HepG2 (cell line): ENCODE results near the gene CTU1. TPM values are rescaled to one million over a fixed set of nuclear protein-coding genes. Genes with fewer than 3 reads are reported as not detected.

ENCODE experiments used
- ATAC-seq: fragments of 200-7000 bp; cut with Tn5 transposase; 3 replicates; pipeline ENCODE4 v1.9.1; 2020; ENCODE audit warnings: mild to moderate bottlenecking, moderate library complexity
- BruUV-seq: library from RNA; stranded (reverse); fragments of 400-500 nt; replicated peaks from 2 replicates; lab custom pipeline; 2021; lab: Mats Ljungman, UMichigan
- CTCF ChIA-PET: fragments of 300-600 bp; formaldehyde crosslinking; extraction: SDS; loops from one replicate; lab custom pipeline; 2021; ENCODE audit warnings: low total read pairs, inconsistent platforms, low intra/inter-chr PET ratio; lab: Yijun Ruan, JAX
- POLR2A ChIA-PET: fragments of 350-600 bp; sonication (Branson Sonifier 250); formaldehyde crosslinking; loops from one replicate; lab custom pipeline; 2020; ENCODE audit warnings: antibody characterized with exemption, inconsistent platforms; lab: Yijun Ruan, JAX
- DNase-seq: peaks from one replicate; pipeline ENCODE4 v3.0.0-alpha.2; 2015; ENCODE audit warnings: low spot score
- FAIRE-seq: peaks from 3 replicates; lab custom pipeline; 2011; peaks lifted over from hg19 to GRCh38; lab: Jason Lieb, UNC
- H2AFZ ChIP-seq: one replicate; pipeline ENCODE4 v1.6.1; 2011; ENCODE audit warnings: low read length, inconsistent platforms
- H3K27ac ChIP-seq: fragments of 300-600 bp; 3 replicates; pipeline ENCODE4 v1.8.0; 2011; ENCODE audit warnings: mixed run types, mild to moderate bottlenecking, mixed read lengths, low read length, inconsistent platforms; ENCODE audit not compliant: insufficient read depth; ENCODE audit errors: extremely low read length
- H3K27me3 ChIP-seq, 2 experiments: fragments of 200-600 bp in 1 of 2; 2 replicates in 1 of 2; 3 replicates in 1 of 2; pipeline versions ENCODE4 v1.6.0 to v1.8.0; 2011; ENCODE audit warnings: low read length in 2 of 2, mild to moderate bottlenecking in 2 of 2, moderate library complexity in 2 of 2, inconsistent platforms in 1 of 2; ENCODE audit not compliant: insufficient read depth in 2 of 2, control insufficient read depth in 1 of 2
- H3K36me3 ChIP-seq, 2 experiments: fragments of 200-600 bp in 1 of 2; replicated peaks in 1 of 2; 2 replicates in 1 of 2; 3 replicates in 1 of 2; pipeline versions ENCODE4 v1.5.1 to v1.8.0; 2011; ENCODE audit warnings: low read length in 2 of 2, inconsistent platforms in 1 of 2; ENCODE audit not compliant: insufficient read depth in 2 of 2, control insufficient read depth in 1 of 2
- H3K4me1 ChIP-seq: 2 replicates; pipeline ENCODE4 v1.5.1; 2012; ENCODE audit warnings: low read length, inconsistent platforms; ENCODE audit not compliant: insufficient read depth
- H3K4me2 ChIP-seq: 2 replicates; pipeline ENCODE4 v1.6.0; 2011; ENCODE audit warnings: low read depth, low read length, inconsistent platforms
- H3K4me3 ChIP-seq, 3 experiments: fragments of 200-600 bp in 1 of 3; sonication (generic), shearing (Covaris generic) in 1 of 3; replicated peaks in 1 of 3; 2 replicates each; pipeline ENCODE4 v1.5.1; 2011 to 2016; ENCODE audit warnings: low read length in 3 of 3, inconsistent platforms in 2 of 3, low read depth in 2 of 3, mild to moderate bottlenecking in 2 of 3, control low read depth in 1 of 3, mixed read lengths in 1 of 3; ENCODE audit not compliant: insufficient read depth in 1 of 3
- H3K79me2 ChIP-seq: one replicate; pipeline ENCODE4 v1.6.1; 2011; ENCODE audit warnings: low read length, inconsistent platforms; ENCODE audit not compliant: insufficient read depth
- H3K9ac ChIP-seq: 2 replicates; pipeline ENCODE4 v1.6.0; 2011; ENCODE audit warnings: mild to moderate bottlenecking, low read depth, low read length, inconsistent platforms; ENCODE audit not compliant: insufficient read depth
- H3K9me3 ChIP-seq: 2 replicates; pipeline ENCODE4 v1.5.1; 2012; ENCODE audit warnings: mild to moderate bottlenecking, low read length
- H4K20me1 ChIP-seq: 2 replicates; pipeline ENCODE4 v1.6.0; 2011; ENCODE audit warnings: inconsistent platforms, mild to moderate bottlenecking, low read length, moderate library complexity; ENCODE audit not compliant: insufficient read depth
- ETV5 ChIP-seq: IDR thresholded peaks from 2 replicates; pipeline ENCODE4 v1.6.1; 2018; ENCODE audit warnings: missing biosample characterization, missing genetic modification reagents, inconsistent platforms, borderline replicate concordance
- JDP2 ChIP-seq: sonication (generic); formaldehyde crosslinking; IDR thresholded peaks from 2 replicates; pipeline ENCODE4 v1.8.1; 2022; ENCODE audit warnings: missing genetic modification reagents, borderline replicate concordance
- PAF1 ChIP-seq: IDR thresholded peaks from 2 replicates; pipeline ENCODE4 v1.6.1; 2016; ENCODE audit warnings: missing genetic modification reagents, missing compliant biosample characterization
- SMAD9 ChIP-seq: sonication (generic); formaldehyde crosslinking; IDR thresholded peaks from 2 replicates; pipeline ENCODE4 v1.5.1; 2020; ENCODE audit warnings: mild to moderate bottlenecking, missing genetic modification reagents
- SNRNP70 ChIP-seq: fragments of 200-400 bp; formaldehyde crosslinking; IDR thresholded peaks from 2 replicates; pipeline ENCODE4 v1.6.1; 2017; ENCODE audit warnings: mild to moderate bottlenecking, low read depth, low read length, moderate library complexity
- ZNF556 ChIP-seq: sonication (generic); formaldehyde crosslinking; IDR thresholded peaks from 2 replicates; pipeline ENCODE4 v1.4.0; 2020; ENCODE audit warnings: mild to moderate bottlenecking, missing genetic modification reagents, borderline replicate concordance
- ZNF839 ChIP-seq: sonication (generic); formaldehyde crosslinking; IDR thresholded peaks from 2 replicates; pipeline ENCODE4 v1.4.0; 2020; ENCODE audit warnings: missing genetic modification reagents, mild to moderate bottlenecking, borderline replicate concordance
- whole genome bisulfite sequencing: methylation state at CpG from one replicate; pipeline ENCODE4 v1.1.6; 2017; ENCODE audit warnings: low lambda C conversion rate; 5-methylcytosine and 5-hydroxymethylcytosine counted together
- in situ Hi-C: cut with HindIII; loops from 2 replicates; pipeline ENCODE4 v1.10.0; 2017; ENCODE audit warnings: low pct_unique_long_range_greater_than_20kb; ENCODE audit not compliant: extremely low pct_ligation_motif_present
- intact Hi-C: fragments of 100-400 bp; cut with micrococcal nuclease; formaldehyde crosslinking; loops from one replicate; pipeline ENCODE4 v1.10.0; 2022; ENCODE audit not compliant: unreplicated experiment
- polyA plus RNA-seq, 8 experiments: library from polyadenylated mRNA; depleted of rRNA in 3 of 8; stranded (reverse) in 7 of 8; unstranded in 1 of 8; fragments of >200 nt; fragmentation: Illumina TruSeq in 4 of 8; extraction: Trizol in 4 of 8; gene quantifications; 2 replicates each; pipeline versions ENCODE4 v1.2.1 to v1.2.3, GENCODE V29; 2011 to 2016; ENCODE audit warnings: low read depth in 4 of 8, missing spikeins in 1 of 8, mixed read lengths in 1 of 8; ENCODE audit not compliant: insufficient read depth in 1 of 8
- total RNA-seq, 5 experiments: library from RNA; depleted of rRNA; stranded (reverse); fragments of >200 nt; fragmentation: Illumina TruSeq; extraction: Trizol; gene quantifications; 2 replicates each; pipeline ENCODE4 v1.2.3, GENCODE V29; 2016; ENCODE audit warnings: low read depth in 1 of 5
- TF ChIP-seq, protein P1 (sequence below): sonication (generic); formaldehyde crosslinking; IDR thresholded peaks from 2 replicates; pipeline ENCODE4 v1.5.0; 2020; ENCODE audit warnings: missing genetic modification reagents, mild to moderate bottlenecking, borderline replicate concordance
- TF ChIP-seq, protein P2 (sequence below), 2 experiments: sonication (generic) in 1 of 2; formaldehyde crosslinking in 1 of 2; IDR thresholded peaks; 2 replicates each; pipeline versions ENCODE4 v1.5.1 to v1.6.1; 2011 to 2020; ENCODE audit warnings: borderline replicate concordance in 1 of 2, low read depth in 1 of 2, low read length in 1 of 2, mild to moderate bottlenecking in 1 of 2, missing genetic modification reagents in 1 of 2, moderate library complexity in 1 of 2
- TF ChIP-seq, protein P3 (sequence below): sonication (generic); formaldehyde crosslinking; IDR thresholded peaks from 2 replicates; pipeline ENCODE4 v1.5.1; 2020; ENCODE audit warnings: mild to moderate bottlenecking, missing genetic modification reagents
- TF ChIP-seq, protein P4 (sequence below): IDR thresholded peaks from 2 replicates; pipeline ENCODE4 v1.6.1; 2016
- TF ChIP-seq, protein P5 (sequence below): sonication (generic); formaldehyde crosslinking; IDR thresholded peaks from 2 replicates; pipeline ENCODE4 v1.4.0; 2020; ENCODE audit warnings: low read depth, mild to moderate bottlenecking, missing genetic modification reagents

CTU1 gene
- total and polyA plus RNA-seq, 2 of the 13 experiments (the other 11 are each of a cell fraction or from before 2014, with no cell fraction given) = 1.9 to 2.9 TPM

DNA sequence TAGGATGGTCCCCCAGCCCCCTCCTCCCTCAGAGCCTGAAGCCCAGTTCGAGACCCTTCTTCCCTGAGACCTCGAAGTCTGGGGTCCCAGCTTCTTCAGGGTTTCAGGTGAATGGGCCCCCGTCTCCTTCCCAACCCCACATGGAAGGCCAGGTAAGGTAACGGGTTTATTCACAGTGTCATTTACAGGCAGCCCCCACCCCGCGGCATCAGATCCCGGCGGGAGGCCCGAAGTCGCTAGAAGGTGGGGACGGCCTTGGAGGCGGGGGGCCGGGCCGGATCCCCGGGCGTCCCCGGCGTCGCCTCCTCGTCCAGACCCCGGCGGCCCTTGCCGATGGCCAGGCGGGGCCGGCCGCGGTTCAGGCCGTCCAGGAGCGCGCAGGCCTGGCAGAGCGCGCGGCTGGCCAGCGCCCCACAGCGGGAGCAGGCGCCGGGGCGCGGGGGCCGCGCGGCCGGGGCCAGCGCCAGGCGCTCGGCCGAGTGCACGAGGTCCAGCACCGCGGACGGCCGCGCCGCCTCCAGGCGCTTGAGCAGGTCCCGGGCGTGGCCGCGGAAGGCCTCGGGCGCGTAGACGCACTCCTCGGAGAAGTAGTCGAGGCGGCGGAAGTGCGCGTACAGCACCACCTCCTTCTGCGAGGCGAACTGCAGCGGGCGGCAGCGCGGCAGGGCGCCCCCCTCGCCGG, 9.7 kb downstream of the CTU1 start (continued):
- TF ChIP-seq, protein P1, sequence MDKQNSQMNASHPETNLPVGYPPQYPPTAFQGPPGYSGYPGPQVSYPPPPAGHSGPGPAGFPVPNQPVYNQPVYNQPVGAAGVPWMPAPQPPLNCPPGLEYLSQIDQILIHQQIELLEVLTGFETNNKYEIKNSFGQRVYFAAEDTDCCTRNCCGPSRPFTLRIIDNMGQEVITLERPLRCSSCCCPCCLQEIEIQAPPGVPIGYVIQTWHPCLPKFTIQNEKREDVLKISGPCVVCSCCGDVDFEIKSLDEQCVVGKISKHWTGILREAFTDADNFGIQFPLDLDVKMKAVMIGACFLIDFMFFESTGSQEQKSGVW (CRISPR knock-in tag) = no peak

DNA sequence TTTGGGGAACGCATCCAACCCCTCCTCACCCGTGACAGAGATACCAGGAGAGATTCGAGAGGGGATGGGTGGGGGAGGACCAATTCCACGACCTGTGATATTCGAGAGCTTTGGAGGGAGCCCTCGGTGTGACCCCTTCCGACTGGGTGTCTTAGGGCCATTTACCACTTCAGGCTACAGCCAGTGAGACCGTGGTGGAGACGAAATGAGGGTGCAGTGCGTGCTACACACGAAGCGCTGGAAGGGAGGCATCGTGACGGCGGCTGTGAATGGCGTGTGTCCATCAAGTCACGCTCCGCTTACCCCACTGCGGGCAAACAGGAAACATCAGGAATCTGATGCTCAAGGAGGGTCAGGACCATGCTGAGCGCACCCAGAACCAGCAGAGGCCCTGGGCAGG, 10.4 kb downstream of the CTU1 start:
- Histone ChIP-seq H3K36me3 (peaks cover 3 to 15% of the 10 kb centered on the region in 2 experiments; a peak in 3 of 5 replicates), H4K20me1 (0 out of 2 replicates have a peak, but pooled peaks cover 3% of the 10 kb centered on the region), H3K27ac (no peak overlapping the region), H3K9ac (no peak overlapping the region), H3K4me3 (no peak overlapping the region), H3K79me2 (no peaks in the 10 kb centered on the region), H3K9me3 (no peaks in the 10 kb centered on the region), H3K4me1 (peaks cover 17% of the 10 kb centered on the region), H3K4me2 (no peak overlapping the region), H3K27me3 (no peaks in the 10 kb centered on the region; a peak in 1 of 5 replicates), H2AFZ (no peak overlapping the region)
- FAIRE-seq (no peak), ATAC-seq (no peak), DNase-seq (no peak)
- ChIA-PET POLR2A (no interaction called here), CTCF (interaction anchor here (2.9 kb wide), 1 partner anchor 77 kb away, joined by 16 read pairs; no protein-coding TSS in a partner anchor)
- WGBS = 87% methylated on average over 19 of the region's 20 CpGs
- intact Hi-C loops = no loop called here
- in situ Hi-C loops = loop anchor here (25.0 kb wide), 1 partner anchor 160 kb away; no protein-coding TSS in a partner anchor
- BruUV-seq = no TSS peak
- TF ChIP-seq, protein P2, sequence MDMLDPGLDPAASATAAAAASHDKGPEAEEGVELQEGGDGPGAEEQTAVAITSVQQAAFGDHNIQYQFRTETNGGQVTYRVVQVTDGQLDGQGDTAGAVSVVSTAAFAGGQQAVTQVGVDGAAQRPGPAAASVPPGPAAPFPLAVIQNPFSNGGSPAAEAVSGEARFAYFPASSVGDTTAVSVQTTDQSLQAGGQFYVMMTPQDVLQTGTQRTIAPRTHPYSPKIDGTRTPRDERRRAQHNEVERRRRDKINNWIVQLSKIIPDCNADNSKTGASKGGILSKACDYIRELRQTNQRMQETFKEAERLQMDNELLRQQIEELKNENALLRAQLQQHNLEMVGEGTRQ (IDR thresholded peaks at IDR 0.05; ENCODE audit: low read depth, low read length) = no peak
- TF ChIP-seq, protein P2 (CRISPR knock-in tag; IDR thresholded peaks at IDR 0.05; ENCODE audit: borderline replicate concordance) = no peak
- TF ChIP-seq PAF1 (CRISPR knock-in tag) (no peak), ZNF556 (CRISPR knock-in tag) (no peak), ZNF839 (no peak), ETV5 (CRISPR knock-in tag) (no peak), JDP2 (CRISPR knock-in tag) (no peak), SNRNP70 (no peak), SMAD9 (CRISPR knock-in tag) (no peak)
- TF ChIP-seq, protein P3, sequence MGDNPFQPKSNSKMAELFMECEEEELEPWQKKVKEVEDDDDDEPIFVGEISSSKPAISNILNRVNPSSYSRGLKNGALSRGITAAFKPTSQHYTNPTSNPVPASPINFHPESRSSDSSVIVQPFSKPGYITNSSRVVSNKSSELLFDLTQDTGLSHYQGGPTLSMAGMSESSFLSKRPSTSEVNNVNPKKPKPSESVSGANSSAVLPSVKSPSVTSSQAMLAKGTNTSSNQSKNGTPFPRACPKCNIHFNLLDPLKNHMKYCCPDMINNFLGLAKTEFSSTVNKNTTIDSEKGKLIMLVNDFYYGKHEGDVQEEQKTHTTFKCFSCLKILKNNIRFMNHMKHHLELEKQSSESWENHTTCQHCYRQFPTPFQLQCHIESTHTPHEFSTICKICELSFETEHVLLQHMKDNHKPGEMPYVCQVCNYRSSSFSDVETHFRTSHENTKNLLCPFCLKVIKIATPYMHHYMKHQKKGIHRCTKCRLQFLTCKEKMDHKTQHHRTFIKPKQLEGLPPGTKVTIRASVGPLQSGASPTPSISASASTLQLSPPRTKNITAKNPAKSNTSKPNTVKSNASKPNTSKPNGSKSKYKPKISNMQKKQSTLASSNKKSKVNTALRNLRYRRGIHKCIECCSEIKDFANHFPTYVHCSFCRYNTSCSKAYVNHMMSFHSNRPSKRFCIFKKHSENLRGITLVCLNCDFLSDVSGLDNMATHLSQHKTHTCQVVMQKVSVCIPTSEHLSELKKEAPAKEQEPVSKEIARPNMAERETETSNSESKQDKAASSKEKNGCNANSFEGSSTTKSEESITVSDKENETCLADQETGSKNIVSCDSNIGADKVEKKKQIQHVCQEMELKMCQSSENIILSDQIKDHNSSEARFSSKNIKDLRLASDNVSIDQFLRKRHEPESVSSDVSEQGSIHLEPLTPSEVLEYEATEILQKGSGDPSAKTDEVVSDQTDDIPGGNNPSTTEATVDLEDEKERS (CRISPR knock-in tag) = no peak
- TF ChIP-seq, protein P4, sequence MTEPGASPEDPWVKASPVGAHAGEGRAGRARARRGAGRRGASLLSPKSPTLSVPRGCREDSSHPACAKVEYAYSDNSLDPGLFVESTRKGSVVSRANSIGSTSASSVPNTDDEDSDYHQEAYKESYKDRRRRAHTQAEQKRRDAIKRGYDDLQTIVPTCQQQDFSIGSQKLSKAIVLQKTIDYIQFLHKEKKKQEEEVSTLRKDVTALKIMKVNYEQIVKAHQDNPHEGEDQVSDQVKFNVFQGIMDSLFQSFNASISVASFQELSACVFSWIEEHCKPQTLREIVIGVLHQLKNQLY (CRISPR knock-in tag) = no peak
- TF ChIP-seq, protein P5, sequence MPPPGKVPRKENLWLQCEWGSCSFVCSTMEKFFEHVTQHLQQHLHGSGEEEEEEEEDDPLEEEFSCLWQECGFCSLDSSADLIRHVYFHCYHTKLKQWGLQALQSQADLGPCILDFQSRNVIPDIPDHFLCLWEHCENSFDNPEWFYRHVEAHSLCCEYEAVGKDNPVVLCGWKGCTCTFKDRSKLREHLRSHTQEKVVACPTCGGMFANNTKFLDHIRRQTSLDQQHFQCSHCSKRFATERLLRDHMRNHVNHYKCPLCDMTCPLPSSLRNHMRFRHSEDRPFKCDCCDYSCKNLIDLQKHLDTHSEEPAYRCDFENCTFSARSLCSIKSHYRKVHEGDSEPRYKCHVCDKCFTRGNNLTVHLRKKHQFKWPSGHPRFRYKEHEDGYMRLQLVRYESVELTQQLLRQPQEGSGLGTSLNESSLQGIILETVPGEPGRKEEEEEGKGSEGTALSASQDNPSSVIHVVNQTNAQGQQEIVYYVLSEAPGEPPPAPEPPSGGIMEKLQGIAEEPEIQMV = no peak
